ENCODE results near the gene NDUFB7. TPM values are rescaled to one million over a fixed set of nuclear protein-coding genes. Genes with fewer than 3 reads are reported as not detected.

Gene NDUFB7
- total RNA-seq, 1 donor from 2014 or later, result 501 TPM

DNA sequence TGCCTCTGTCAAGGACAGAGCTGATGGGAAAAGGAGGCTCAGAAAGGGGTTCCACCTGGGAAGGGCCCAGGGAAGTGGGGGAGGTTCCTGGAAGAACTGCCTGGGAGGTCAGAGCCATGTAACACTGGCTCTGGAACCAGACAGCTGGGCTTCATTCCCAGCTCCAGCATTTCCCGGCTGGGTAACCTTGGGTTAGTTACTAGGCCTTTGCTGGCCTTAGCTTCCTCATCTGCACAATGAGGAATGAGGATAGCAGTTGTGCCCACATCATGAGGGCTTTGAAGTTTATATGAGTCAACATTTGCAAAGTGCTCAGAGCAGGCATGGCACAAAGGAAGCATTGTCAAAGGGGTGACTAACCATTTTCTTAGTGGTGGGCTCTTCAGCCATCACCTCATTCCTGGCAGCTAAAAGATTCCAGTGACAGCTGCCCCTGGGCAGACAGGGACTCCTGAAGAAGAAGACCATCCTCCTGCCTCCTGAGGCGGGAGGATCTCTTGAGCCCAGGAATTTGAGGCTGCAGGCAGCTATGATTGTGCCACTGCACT, 51.9 kb downstream of the NDUFB7 start:
- Histone ChIP-seq H3K4me3 (no peak overlapping the region), H3K4me1 (peaks cover 40% of the 10 kb centered on the region), H3K27me3 (ENCODE audit: low read depth) (no peaks in the 10 kb centered on the region), H3K9me3 (replicated peaks) (no peaks in the 10 kb centered on the region), H3K27ac (replicated peaks) (peak overlapping the region; percentile 100), H3K36me3 (peaks cover 23% of the 10 kb centered on the region)
- TF ChIP-seq CTCF (IDR thresholded peaks at IDR 0.05; ENCODE audit: borderline replicate concordance), result no peak
- intact Hi-C loops (cut with micrococcal nuclease), result no loop called here
- no peak for DNase-seq

DNA sequence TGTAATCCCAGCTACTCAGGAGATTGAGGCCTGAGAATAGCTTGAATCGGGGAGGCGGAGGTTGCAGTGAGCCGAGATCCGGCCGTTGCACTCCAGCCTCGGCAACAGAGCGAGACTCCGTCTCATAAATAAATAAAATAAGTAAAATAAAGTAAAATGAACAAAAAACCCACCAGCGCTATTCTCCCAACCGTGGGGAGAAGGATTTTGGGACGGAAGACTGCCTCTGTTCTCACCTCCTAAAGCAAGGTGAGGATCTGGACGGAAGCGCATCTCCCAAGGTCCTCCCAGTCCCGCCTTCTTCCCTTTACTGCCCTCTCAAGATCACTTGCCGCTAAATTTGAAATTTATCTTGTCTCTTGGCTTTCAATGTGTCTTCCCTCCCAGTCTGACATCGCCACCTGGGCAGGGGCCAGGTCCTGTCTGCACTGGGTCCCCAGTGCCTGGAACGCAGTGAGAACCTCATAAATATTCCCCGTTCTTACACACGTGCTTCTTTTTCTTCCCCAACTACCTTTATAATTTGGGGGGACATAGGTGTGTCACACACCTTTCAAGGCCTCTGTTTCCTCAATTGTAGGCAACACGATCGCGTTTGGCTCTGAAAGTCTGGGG, 52.5 kb downstream of the NDUFB7 start:
- TF ChIP-seq CTCF (IDR thresholded peaks at IDR 0.05; ENCODE audit: borderline replicate concordance), result no peak
- no peaks in the 10 kb centered on the region for H3K9me3 ChIP-seq (replicated peaks)
- H3K36me3 ChIP-seq, result peaks cover 28% of the 10 kb centered on the region
- H3K27me3 ChIP-seq (ENCODE audit: low read depth), result no peaks in the 10 kb centered on the region
- peaks cover 46% of the 10 kb centered on the region for H3K4me1 ChIP-seq
- DNase-seq, result no peak
- H3K27ac ChIP-seq (replicated peaks), result peak overlapping the region; percentile 100
- intact Hi-C loops (cut with micrococcal nuclease), result no loop called here
- H3K4me3 ChIP-seq, result peak overlapping the region; percentile 99

DNA sequence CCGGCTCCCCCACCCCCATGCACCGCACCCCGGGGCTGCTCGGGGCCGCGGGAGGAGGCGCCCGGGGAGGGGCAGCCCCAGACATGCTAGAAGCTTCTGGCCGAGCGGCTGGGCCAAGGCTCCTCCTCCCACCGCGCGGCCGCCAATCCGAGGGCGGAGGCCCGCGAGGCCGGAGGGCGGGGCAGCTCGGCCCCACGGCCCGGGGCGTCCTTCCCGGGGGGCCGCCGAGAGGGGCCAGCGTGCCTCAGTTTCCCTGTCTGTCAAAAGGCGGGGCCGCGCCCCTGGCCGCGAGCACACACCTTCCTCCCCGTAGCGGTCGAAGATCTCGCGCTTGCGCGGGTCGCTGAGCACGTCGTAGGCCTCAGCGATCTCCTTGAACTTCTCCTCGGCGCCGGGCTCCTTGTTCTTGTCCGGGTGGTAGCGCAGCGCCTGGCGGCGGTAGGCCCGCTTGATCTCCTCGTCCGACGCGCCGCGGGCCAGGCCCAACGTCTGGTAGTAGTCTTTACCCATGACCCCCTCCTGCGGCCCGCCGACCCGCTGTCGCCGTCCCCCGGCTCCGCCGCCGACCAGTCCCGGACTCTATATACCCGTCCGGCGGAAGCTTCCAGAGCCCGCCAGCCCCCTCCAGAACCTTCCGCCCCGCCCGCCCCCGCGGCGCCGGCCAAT, 53.9 kb downstream of the NDUFB7 start, which contains the start of gene DNAJB1:
DNAJB1 (minus strand) TSS at position 558 of the 666 bp plus-strand sequence; CDS start at position 510, 48 bp downstream.
- DNase-seq, result peak; percentile 86
- Histone ChIP-seq H3K4me3 (peak within 1 kb of the TSS; percentile 99), H3K4me1 (peaks cover 59% of the 10 kb centered on the region), H3K36me3 (peaks cover 33% of the 10 kb centered on the region), H3K27ac (replicated peaks) (peak within 1 kb of the TSS; percentile 100), H3K9me3 (replicated peaks) (no peaks in the 10 kb centered on the region), H3K27me3 (ENCODE audit: low read depth) (no peaks in the 10 kb centered on the region)
- TF ChIP-seq CTCF (IDR thresholded peaks at IDR 0.05; ENCODE audit: borderline replicate concordance), result no peak
- intact Hi-C loops (cut with micrococcal nuclease), result no loop called here

DNA sequence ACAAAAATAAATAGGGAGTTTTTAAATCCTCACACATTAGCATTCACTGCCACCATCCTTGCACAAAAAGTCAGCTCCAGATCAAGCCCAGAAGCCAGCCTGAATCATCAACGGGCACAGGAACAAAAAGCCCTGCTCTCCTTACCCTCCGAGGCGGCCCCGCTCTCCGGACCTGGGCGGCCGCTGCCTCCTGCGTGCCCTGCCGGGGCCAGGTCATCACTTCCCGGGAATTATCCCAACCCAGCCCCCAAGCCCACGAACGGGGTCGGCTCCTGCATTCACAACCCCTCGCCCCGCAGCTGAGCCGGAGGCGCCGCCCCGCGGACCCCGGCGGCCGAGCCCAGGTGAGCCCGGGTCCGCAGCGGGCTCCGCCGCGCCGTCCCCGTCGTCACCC, 54.4 kb downstream of the NDUFB7 start:
- no peak for DNase-seq
- H3K27ac ChIP-seq (replicated peaks), result peak overlapping the region; percentile 100
- no peaks in the 10 kb centered on the region for H3K9me3 ChIP-seq (replicated peaks)
- H3K27me3 ChIP-seq (ENCODE audit: low read depth), result no peaks in the 10 kb centered on the region
- H3K4me1 ChIP-seq, result peaks cover 59% of the 10 kb centered on the region
- H3K36me3 ChIP-seq, result peaks cover 33% of the 10 kb centered on the region
- H3K4me3 ChIP-seq, result peak overlapping the region; percentile 99
- no peak for TF ChIP-seq CTCF (IDR thresholded peaks at IDR 0.05; ENCODE audit: borderline replicate concordance)
- intact Hi-C loops (cut with micrococcal nuclease), result no loop called here

- no peaks in the 10 kb centered on the region for H3K9me3 ChIP-seq (replicated peaks)
- H3K4me3 ChIP-seq, result peak overlapping the region; percentile 99
- peak overlapping the region; percentile 100 for H3K27ac ChIP-seq (replicated peaks)
- peaks cover 33% of the 10 kb centered on the region for H3K36me3 ChIP-seq
- intact Hi-C loops (cut with micrococcal nuclease), result no loop called here
- TF ChIP-seq CTCF (IDR thresholded peaks at IDR 0.05; ENCODE audit: borderline replicate concordance), result no peak
- no peak for DNase-seq
- peaks cover 59% of the 10 kb centered on the region for H3K4me1 ChIP-seq
- H3K27me3 ChIP-seq (ENCODE audit: low read depth), result no peaks in the 10 kb centered on the region
Measured at GRCh38 chr19:14516746-14517438, 55.0 kb downstream of the NDUFB7 start.

Data from left ventricle myocardium inferior (tissue), 1 donor.